ENCODE results near the gene ESYT3. TPM values are rescaled to one million over a fixed set of nuclear protein-coding genes. Genes with fewer than 3 reads are reported as not detected.

ESYT3 gene, protein sequence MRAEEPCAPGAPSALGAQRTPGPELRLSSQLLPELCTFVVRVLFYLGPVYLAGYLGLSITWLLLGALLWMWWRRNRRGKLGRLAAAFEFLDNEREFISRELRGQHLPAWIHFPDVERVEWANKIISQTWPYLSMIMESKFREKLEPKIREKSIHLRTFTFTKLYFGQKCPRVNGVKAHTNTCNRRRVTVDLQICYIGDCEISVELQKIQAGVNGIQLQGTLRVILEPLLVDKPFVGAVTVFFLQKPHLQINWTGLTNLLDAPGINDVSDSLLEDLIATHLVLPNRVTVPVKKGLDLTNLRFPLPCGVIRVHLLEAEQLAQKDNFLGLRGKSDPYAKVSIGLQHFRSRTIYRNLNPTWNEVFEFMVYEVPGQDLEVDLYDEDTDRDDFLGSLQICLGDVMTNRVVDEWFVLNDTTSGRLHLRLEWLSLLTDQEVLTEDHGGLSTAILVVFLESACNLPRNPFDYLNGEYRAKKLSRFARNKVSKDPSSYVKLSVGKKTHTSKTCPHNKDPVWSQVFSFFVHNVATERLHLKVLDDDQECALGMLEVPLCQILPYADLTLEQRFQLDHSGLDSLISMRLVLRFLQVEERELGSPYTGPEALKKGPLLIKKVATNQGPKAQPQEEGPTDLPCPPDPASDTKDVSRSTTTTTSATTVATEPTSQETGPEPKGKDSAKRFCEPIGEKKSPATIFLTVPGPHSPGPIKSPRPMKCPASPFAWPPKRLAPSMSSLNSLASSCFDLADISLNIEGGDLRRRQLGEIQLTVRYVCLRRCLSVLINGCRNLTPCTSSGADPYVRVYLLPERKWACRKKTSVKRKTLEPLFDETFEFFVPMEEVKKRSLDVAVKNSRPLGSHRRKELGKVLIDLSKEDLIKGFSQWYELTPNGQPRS
- total RNA-seq: 1.1 and 2.9 TPM in 2 replicates

DNA sequence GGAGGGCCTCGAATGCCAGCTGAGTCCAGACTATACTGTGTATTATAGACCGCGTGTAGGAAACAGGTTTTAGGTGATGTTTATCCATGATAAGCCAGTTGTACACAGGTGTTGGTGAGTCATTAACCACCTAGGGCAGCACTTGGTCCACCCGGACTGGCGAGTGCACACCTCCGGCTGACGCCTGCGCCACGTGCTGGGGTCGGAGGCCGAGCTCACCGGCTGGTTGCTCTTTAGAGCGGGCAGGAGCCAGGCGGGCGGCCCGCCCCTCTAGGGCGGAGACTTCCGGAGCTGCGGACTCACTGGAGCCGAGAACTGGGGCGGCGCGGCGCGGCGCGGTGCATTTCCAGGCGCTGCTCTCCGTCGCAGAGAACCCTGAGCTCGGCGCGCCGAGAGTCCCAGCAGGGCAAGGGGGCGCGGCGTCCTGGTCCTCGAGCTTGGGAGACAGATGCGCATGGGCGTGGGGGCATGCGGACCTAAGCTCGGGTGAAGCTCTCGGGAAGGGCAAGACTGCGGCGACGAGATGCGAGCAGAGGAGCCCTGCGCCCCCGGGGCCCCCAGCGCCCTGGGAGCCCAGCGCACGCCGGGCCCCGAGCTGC lies at the start of gene ESYT3:
ESYT3 (plus strand) TSS at position 341 of the 599 bp plus-strand sequence; CDS start at position 524, 183 bp downstream.
- DNase-seq (ENCODE audit: low read depth): peak; percentile 91
- peak within 1 kb of the TSS; percentile 44 for H3K4me3 ChIP-seq (ENCODE audit: low read depth, low read length)
- H3K27me3 ChIP-seq (ENCODE audit: control insufficient read depth, insufficient read depth, low read length): peaks cover 15% of the 10 kb centered on the region
- TF ChIP-seq, protein P1, sequence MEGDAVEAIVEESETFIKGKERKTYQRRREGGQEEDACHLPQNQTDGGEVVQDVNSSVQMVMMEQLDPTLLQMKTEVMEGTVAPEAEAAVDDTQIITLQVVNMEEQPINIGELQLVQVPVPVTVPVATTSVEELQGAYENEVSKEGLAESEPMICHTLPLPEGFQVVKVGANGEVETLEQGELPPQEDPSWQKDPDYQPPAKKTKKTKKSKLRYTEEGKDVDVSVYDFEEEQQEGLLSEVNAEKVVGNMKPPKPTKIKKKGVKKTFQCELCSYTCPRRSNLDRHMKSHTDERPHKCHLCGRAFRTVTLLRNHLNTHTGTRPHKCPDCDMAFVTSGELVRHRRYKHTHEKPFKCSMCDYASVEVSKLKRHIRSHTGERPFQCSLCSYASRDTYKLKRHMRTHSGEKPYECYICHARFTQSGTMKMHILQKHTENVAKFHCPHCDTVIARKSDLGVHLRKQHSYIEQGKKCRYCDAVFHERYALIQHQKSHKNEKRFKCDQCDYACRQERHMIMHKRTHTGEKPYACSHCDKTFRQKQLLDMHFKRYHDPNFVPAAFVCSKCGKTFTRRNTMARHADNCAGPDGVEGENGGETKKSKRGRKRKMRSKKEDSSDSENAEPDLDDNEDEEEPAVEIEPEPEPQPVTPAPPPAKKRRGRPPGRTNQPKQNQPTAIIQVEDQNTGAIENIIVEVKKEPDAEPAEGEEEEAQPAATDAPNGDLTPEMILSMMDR (IDR thresholded peaks at IDR 0.05; ENCODE audit: insufficient read depth, low read length, severe bottlenecking): no peak
- no peak for FAIRE-seq
- no peaks in the 10 kb centered on the region for H3K36me3 ChIP-seq (ENCODE audit: control insufficient read depth, insufficient read depth, low read length)

DNA sequence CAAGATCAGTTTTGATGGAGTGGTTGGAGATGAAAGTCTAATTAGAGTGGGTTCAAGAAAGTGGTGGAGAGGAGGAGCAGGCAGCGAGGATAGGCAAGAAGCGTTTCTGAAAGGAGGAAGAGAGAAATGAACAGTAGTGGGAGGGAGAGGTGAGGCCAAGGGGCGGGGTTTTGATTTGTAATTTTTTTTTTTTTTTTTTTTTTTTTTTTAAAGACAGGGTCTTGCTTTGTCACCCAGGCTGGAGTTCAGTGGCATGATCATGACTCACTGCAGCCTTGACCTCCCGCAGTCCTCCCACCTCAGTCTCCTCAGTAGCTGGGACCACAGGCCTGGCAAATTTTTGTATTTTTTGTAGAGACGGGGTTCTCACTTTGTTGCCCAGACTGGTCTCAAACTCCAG lies 49.4 kb upstream of the ESYT3 start:
- TF ChIP-seq, protein P1 (IDR thresholded peaks at IDR 0.05; ENCODE audit: insufficient read depth, low read length, severe bottlenecking): no peak
- Histone ChIP-seq H3K36me3 (ENCODE audit: control insufficient read depth, insufficient read depth, low read length) (no peaks in the 10 kb centered on the region), H3K4me3 (ENCODE audit: low read depth, low read length) (no peak overlapping the region), H3K27me3 (ENCODE audit: control insufficient read depth, insufficient read depth, low read length) (no peaks in the 10 kb centered on the region)
- no peak for DNase-seq (ENCODE audit: low read depth)
- no peak for FAIRE-seq

DNA sequence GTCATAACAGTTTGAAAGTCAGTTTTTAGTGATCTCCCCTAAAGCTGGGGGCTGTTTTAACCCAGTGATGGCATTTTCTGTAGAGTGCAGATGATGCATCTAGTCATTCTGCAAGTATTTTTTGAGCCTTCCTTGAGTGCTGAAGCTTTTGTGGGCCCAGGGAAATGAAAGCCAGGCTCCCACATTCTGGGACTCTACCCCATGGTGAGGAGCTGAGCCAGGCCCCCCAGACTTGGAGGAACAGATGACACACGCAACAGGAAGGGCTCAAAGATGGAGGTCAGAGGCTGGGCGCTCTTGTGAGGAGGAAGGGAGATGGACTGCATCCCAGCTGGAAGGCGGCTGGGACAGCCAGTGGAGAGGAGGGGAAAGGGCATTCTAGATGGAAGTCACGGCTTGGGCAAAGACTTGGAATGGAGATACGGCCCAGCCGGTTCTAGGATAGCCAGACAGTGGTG lies 45.2 kb upstream of the ESYT3 start:
- H3K27me3 ChIP-seq (ENCODE audit: control insufficient read depth, insufficient read depth, low read length): no peaks in the 10 kb centered on the region
- no peak overlapping the region for H3K4me3 ChIP-seq (ENCODE audit: low read depth, low read length)
- FAIRE-seq: no peak
- H3K36me3 ChIP-seq (ENCODE audit: control insufficient read depth, insufficient read depth, low read length): no peaks in the 10 kb centered on the region
- no peak for DNase-seq (ENCODE audit: low read depth)
- TF ChIP-seq, protein P1 (IDR thresholded peaks at IDR 0.05; ENCODE audit: insufficient read depth, low read length, severe bottlenecking): no peak

DNA sequence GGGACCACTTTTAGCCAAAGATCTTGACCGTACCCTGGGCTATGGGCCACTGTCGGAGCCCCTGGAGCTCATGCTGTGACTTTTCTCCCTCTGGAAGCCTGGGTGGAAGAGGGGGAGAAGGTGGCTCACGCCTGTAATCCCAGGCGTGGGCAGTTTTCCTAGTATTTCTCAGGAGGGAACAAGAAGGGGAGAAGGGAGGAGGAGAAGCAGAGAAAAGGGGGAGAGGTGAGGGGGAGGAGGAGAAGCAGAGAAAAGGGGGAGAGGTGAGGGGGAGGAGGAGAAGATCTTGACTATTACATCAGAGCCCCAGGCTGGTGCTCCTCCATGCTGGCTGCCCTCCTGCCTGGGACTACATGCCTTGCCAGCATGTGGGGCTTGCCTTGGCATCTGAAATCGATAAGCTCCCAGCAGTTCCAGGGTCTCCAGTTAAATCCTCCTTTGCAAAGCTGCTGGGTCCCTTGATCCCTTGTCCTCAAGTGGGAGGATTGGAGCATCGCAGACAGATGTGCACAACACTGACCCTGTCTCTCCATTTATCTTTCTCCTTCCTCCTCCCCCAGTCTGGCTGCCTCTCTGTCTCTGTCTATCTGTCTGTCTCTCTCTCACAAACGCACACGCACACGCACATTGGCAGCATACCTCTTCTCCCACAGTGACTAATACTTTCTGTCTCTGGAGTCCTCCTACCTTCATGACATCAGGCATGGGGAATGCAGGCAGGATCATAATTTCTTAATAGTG lies 44.4 kb upstream of the ESYT3 start:
- peak; percentile 55 for FAIRE-seq
- no peaks in the 10 kb centered on the region for H3K27me3 ChIP-seq (ENCODE audit: control insufficient read depth, insufficient read depth, low read length)

DNA sequence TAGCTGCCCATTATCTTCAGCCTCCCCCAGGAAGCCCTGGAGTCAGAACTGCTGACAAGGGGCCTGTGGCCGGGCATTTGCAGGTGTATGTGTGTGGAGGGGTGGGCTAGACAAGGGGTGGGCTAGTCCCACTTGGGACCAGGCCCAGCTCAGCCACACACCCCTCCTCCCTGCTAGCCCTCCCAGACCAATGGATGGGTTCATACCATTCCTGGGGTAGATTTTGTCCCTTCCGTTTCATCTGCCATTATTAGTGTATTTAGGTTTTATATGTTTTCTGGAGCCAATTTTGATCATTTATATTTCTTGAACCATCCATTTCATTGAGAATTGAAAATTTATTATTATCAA lies 43.9 kb upstream of the ESYT3 start:
- no peak for FAIRE-seq
- no peaks in the 10 kb centered on the region for H3K36me3 ChIP-seq (ENCODE audit: control insufficient read depth, insufficient read depth, low read length)
- TF ChIP-seq, protein P1 (IDR thresholded peaks at IDR 0.05; ENCODE audit: insufficient read depth, low read length, severe bottlenecking): no peak
- no peaks in the 10 kb centered on the region for H3K27me3 ChIP-seq (ENCODE audit: control insufficient read depth, insufficient read depth, low read length)
- no peak overlapping the region for H3K4me3 ChIP-seq (ENCODE audit: low read depth, low read length)
- no peak for DNase-seq (ENCODE audit: low read depth)

More for the DNA sequence above, 44.4 kb upstream of the ESYT3 start:
- DNase-seq (ENCODE audit: low read depth): peak; percentile 95
- TF ChIP-seq, protein P1 (IDR thresholded peaks at IDR 0.05; ENCODE audit: insufficient read depth, low read length, severe bottlenecking): no peak
- no peaks in the 10 kb centered on the region for H3K36me3 ChIP-seq (ENCODE audit: control insufficient read depth, insufficient read depth, low read length)
- H3K4me3 ChIP-seq (ENCODE audit: low read depth, low read length): no peak overlapping the region

Data from bronchial epithelial cell (primary cell).